ENCODE measurements around the gene NR0B2.
"Not testable (repeated sequence)": the region's sequence is repeated elsewhere in the genome, so short reads cannot be mapped to it uniquely, and the experiment has no call there.

- TF ChIP-seq POLR2A, CTCF (IDR thresholded peaks at IDR 0.05): not testable (repeated sequence)
These were observed 32.2 kb downstream of the NR0B2 start for GRCh38 chr1:26881611-26882010.

Measured in testis (tissue), 2 donors.